Liver (tissue), 3 donors: ENCODE measurements around the gene CRYGB.

Experiments used
- ATF3 ChIP-seq: IDR thresholded peaks from 2 replicates; pipeline ENCODE4 v1.6.1; 2016; ENCODE audit warnings: antibody characterized with exemption
- CTCF ChIP-seq: fragments of 150-350 bp; IDR thresholded peaks from 2 replicates; pipeline ENCODE4 v1.5.1; 2017; ENCODE audit warnings: improper control_type of control experiment, low read depth, low read length; ENCODE audit not compliant: missing input control
- EGR1 ChIP-seq, 2 donors: IDR thresholded peaks; 2 replicates each; pipeline ENCODE4 v1.6.1; 2016 to 2018; ENCODE audit warnings: antibody characterized with exemption in 2 of 2, low read depth in 2 of 2
- HNF4A ChIP-seq, 2 donors: conservative IDR thresholded peaks; 2 replicates each; pipeline ENCODE4 v1.6.1; 2016; ENCODE audit warnings: antibody characterized with exemption in 2 of 2, mild to moderate bottlenecking in 2 of 2
- JUND ChIP-seq, 2 donors: IDR thresholded peaks; 2 replicates each; pipeline ENCODE4 v1.6.1; 2016; ENCODE audit warnings: antibody characterized with exemption in 2 of 2
- MAX ChIP-seq: IDR thresholded peaks from 2 replicates; pipeline ENCODE4 v1.6.1; 2016; ENCODE audit warnings: antibody characterized with exemption
- REST ChIP-seq: IDR thresholded peaks from 2 replicates; pipeline ENCODE4 v1.6.1; 2016; ENCODE audit warnings: antibody characterized with exemption, mild to moderate bottlenecking
- TAF1 ChIP-seq: conservative IDR thresholded peaks from 2 replicates; pipeline ENCODE4 v1.6.1; 2016; ENCODE audit warnings: antibody characterized with exemption, mild to moderate bottlenecking
- donor health status: healthy.
- donor health status: healthy.

- TF ChIP-seq CTCF (no peak), EGR1 (IDR thresholded peaks at IDR 0.05; ENCODE audit: low read depth in 2 of 2) (no peak), MAX (no peak), HNF4A (conservative IDR thresholded peaks at IDR 0.05) (no peak), REST (no peak), JUND (IDR thresholded peaks at IDR 0.05) (no peak), TAF1 (no peak), ATF3 (no peak)
Measured at GRCh38 chr2:208122248-208122647, 23.7 kb downstream of the CRYGB start.
